ENCODE measurements around the gene LMX1A. TPM values are rescaled to one million over a fixed set of nuclear protein-coding genes. Genes with fewer than 3 reads are reported as not detected.

Gene LMX1A
- total RNA-seq, 1 experiment from 2014 or later, result not detected

- TF ChIP-seq CTCF (IDR thresholded peaks at IDR 0.05) (no peak), POLR2AphosphoS5 (IDR thresholded peaks at IDR 0.05; ENCODE audit: low read depth, low read length) (no peak), SIN3A (IDR thresholded peaks at IDR 0.05; ENCODE audit: borderline replicate concordance, insufficient read depth, low read depth, low read length) (no peak), REST (IDR thresholded peaks at IDR 0.05; ENCODE audit: insufficient read depth in 1 of 2, low read depth in 2 of 2, low read length in 1 of 2) (no peak)
- Histone ChIP-seq H3K27ac (ENCODE audit: low read length) (no peak overlapping the region), H3K36me3 (ENCODE audit: control insufficient read depth, insufficient read depth, low read length) (no peaks in the 10 kb centered on the region), H3K4me3 (ENCODE audit: low read depth in 2 of 2, low read length in 2 of 2) (no peak overlapping the region), H3K4me1 (ENCODE audit: control insufficient read depth, insufficient read depth, low read length) (no peaks in the 10 kb centered on the region), H3K27me3 (ENCODE audit: control insufficient read depth, insufficient read depth, low read length) (no peaks in the 10 kb centered on the region), H3K9me3 (ENCODE audit: control insufficient read depth, insufficient read depth, low read depth, low read length) (no peaks in the 10 kb centered on the region)
- no peak for DNase-seq (ENCODE audit: low read depth, low spot score)
- CTCF ChIA-PET, result no interaction called here
- in situ Hi-C loops (cut with HindIII; ENCODE audit: low pct_unique_long_range_greater_than_20kb, low sequenced_read_pairs) (no loop called here), intact Hi-C loops (cut with micrococcal nuclease; ENCODE audit: unreplicated experiment) (no loop called here)
- POLR2A ChIA-PET, result no interaction called here
- no peak for ATAC-seq
- BruUV-seq (replicated peaks), result no TSS peak
Observed at GRCh38 chr1:165205145-165205544, 151.4 kb downstream of the LMX1A start.

- CTCF ChIA-PET, result no interaction called here
- Histone ChIP-seq H3K36me3 (ENCODE audit: control insufficient read depth, insufficient read depth, low read length) (no peaks in the 10 kb centered on the region), H3K4me3 (ENCODE audit: low read depth in 2 of 2, low read length in 2 of 2) (no peak overlapping the region), H3K9me3 (ENCODE audit: control insufficient read depth, insufficient read depth, low read depth, low read length) (no peaks in the 10 kb centered on the region), H3K27ac (ENCODE audit: low read length) (no peak overlapping the region), H3K4me1 (ENCODE audit: control insufficient read depth, insufficient read depth, low read length) (no peaks in the 10 kb centered on the region), H3K27me3 (ENCODE audit: control insufficient read depth, insufficient read depth, low read length) (no peaks in the 10 kb centered on the region)
- no TSS peak for BruUV-seq (replicated peaks)
- intact Hi-C loops (cut with micrococcal nuclease; ENCODE audit: unreplicated experiment) (no loop called here), in situ Hi-C loops (cut with HindIII; ENCODE audit: low pct_unique_long_range_greater_than_20kb, low sequenced_read_pairs) (no loop called here)
- no peak for ATAC-seq
- no peak for DNase-seq (ENCODE audit: low read depth, low spot score)
- TF ChIP-seq POLR2AphosphoS5 (IDR thresholded peaks at IDR 0.05; ENCODE audit: low read depth, low read length), result no peak
- no peak for TF ChIP-seq SIN3A (IDR thresholded peaks at IDR 0.05; ENCODE audit: borderline replicate concordance, insufficient read depth, low read depth, low read length)
- TF ChIP-seq REST (IDR thresholded peaks at IDR 0.05; ENCODE audit: insufficient read depth in 1 of 2, low read depth in 2 of 2, low read length in 1 of 2), result no peak
- no peak for TF ChIP-seq TCF7L2 (IDR thresholded peaks at IDR 0.05; ENCODE audit: low read depth, low read length)
- TF ChIP-seq CTCF (IDR thresholded peaks at IDR 0.05), result no peak
- POLR2A ChIA-PET, result no interaction called here
Observed at GRCh38 chr1:165204548-165204947, 152.0 kb downstream of the LMX1A start.

All from Panc1 (cell line).